Measurements from ENCODE around the gene TMSB10. TPM values are rescaled to one million over a fixed set of nuclear protein-coding genes. Genes with fewer than 3 reads are reported as not detected.
"Not testable (repeated sequence)": the region's sequence is repeated elsewhere in the genome, so short reads cannot be mapped to it uniquely, and the experiment has no call there.

TMSB10 gene
- polyA plus RNA-seq, 5 donors: 1,992 to 2,792 (median 2,595) TPM

DNA sequence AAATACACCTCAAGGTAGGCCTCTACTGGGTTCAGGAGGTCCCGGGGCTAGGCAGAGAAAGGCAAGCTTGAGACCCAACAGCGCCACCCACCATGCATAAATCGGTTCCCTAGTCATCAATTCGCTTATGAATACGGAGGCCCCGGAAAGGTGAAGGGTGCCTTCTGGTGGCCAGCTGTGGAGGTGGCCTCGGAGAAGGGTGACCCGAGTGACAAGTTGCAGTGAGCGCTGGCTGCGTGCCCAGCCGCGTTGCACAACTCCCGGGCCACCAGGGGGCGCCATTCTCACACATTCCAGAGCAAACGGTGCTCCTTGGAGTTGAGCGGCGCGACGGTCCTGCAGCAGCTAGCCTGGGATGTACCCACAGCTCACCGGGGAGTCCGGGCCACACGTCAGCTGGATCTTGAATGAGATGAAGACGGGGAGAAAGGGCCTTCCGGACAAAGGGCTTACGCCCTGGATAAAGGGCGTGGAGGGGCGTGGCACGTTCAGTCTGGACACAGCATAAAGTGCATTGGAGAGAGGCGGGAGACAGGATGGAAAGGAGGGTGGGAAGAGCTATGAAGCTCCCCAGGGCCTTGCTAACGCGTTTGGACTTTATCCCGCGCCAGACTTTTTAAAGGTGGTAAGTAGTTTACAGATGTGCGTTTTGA is 20.4 kb downstream of the TMSB10 start:
- peak; percentile 87 to 88 for DNase-seq

DNA sequence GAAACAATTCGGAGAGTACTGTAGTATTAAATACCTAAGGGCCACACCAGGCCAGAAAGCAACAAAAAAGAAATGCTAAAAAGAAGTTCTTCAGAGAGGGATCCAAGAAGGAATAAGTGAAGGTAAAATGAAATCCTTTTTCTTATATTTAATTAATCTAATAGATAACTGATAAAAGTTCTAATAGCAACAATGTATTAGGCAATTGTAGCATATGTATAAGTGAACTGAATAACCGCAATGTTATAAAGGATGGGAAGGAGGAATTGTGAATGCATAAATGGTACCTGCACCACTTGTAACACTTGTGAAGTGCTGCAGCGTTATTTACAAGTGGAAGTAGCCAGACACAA is 21.8 kb downstream of the TMSB10 start:
- no peak for DNase-seq

GRCh38 chr2:84931384-84931821 is 25.9 kb downstream of the TMSB10 start:
- no peak for DNase-seq

GRCh38 chr2:84938194-84938879 is 32.9 kb downstream of the TMSB10 start:
- no peak for DNase-seq

DNA sequence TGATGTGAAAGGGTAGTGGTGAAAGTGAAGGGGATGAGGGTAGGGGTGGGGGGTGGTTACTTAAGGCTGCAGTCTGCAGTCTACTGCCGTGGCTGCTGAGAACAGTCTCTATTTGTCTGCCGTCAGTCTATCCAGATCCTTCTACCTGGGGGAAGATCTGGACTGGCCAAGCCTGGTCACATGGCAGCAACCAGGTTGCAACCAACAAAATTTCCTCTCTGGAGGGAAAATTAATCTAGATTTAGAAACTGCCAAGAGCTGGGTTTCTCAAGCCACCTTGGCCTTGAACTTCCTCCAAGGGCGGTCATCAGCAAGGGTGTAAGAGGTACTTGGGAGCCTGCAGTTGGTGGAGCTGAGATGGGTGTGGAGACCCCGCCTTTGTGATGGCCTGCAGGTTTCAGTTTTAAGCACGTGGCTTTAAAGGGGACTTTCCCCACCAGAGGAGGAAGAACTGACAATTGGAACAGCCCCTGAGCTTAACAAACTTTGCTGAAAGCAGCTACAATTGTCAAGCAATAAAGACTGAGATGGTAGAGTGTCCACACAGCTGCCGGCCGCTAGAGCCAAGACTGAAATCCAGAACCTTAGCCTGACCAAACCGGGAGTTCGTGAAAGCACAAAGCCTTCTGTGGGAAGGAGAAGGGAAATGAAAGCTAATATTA is 34.1 kb downstream of the TMSB10 start:
- DNase-seq: no peak

DNA sequence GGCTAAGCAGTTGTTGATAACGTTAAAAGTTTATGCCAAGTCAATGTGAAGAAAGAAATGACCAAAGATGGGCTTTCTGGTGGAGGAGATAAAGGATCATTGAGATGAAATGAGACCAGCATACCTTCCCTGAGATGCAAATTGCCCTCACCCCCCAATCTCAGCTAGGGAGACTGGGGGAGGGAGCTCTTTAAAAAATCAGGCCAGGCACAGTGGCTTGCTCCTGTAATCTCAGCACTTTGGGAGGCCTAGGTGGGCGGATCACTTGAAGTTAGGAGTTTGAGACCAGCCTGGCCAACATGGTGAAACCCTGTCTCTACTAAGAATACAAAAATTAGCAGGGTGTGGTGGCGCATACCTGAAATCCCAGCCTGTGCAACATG is 34.6 kb downstream of the TMSB10 start:
- DNase-seq: no peak

GRCh38 chr2:84940831-84941412 is 35.5 kb downstream of the TMSB10 start:
- DNase-seq: no peak

DNA sequence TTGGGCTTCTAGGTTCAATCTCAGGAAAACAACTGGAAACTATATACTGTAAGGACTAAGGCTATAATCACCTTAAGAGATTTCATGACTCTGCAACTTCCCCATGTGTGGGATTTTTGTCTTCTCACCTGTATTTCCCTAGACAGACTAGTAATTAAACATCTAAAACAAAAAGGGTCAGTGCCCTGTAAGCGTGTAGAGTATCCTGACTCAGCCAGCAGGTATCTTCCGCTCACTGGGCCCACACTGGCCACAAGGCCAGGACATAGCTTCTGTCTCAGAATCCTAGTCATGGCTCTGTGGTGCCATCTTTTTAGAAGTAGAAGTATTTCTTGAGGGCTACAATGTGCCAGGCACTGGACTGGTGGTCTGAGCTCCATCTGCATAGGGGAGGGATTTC is 36.7 kb downstream of the TMSB10 start:
- no peak for DNase-seq

DNA sequence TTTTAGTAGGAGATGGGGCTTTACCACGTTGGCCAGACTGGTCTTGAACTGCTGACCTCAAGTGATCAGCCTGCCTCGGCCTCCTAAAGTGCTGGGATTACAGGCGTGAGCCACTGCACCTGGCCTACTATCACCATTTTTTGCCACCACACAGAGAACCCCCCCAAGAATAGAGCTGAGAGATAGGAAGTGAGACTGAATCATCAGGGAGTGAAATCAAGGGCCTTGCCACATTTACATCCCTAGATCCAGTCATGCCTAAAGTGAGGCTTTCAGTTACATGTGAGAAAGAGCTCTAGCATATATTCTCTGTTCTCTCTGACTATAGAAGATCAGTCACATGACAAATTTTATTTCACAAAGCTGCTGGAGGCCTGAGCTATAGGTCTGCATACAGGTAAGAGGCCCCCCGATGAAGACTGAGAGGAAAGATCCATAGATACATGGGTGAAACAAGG is 37.5 kb downstream of the TMSB10 start:
- no peak for DNase-seq

DNA sequence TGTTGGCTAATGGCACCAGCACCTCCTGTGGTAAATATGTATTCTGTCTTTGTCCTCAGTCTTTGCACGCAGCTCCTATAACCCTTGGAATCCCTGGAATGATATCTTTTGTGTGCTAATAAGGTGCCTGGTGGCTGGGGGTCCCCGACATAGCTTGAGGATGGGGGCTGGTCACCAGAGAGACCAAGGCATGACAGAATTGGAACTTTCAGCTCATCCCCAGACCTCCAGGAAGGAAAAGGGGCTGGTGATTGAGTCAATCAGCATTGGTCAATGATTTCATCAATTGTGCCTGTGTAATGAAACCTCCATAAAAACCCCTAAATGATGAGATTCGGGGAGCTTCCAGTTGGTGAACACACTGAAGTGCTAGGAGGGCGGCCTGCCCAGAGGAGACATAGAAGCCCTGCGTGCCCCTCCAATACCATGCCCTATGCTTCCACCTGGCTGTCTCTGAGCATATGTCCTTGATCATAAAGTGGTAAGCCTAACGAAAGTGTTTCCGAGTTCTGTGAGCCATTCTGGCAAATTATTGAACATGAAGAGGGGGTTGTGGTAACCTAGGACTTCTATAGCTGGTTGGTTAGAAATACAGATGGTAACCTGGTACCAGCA is 38.9 kb downstream of the TMSB10 start:
- DNase-seq: no peak

DNA sequence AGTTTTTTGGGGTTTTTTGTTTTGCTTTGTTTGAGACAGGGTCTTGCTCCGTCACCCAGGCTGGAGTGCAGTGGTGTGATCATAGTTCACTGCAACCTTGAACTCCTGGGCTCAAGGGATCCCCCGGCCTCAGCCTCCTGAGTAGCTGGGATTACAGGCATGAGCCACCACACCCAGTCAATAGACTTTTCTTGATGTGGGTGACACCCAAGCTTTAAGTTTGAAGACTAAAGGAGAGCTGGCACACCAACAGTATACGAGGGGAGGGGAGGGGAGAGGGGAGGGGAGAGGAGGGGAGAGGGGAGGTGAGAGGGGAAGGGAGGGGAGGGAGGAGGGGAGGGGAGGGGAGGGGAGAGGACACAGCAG is 40.4 kb downstream of the TMSB10 start:
- not testable (repeated sequence) for DNase-seq

GRCh38 chr2:84946204-84947009 is 41.0 kb downstream of the TMSB10 start:
- DNase-seq: no peak

DNA sequence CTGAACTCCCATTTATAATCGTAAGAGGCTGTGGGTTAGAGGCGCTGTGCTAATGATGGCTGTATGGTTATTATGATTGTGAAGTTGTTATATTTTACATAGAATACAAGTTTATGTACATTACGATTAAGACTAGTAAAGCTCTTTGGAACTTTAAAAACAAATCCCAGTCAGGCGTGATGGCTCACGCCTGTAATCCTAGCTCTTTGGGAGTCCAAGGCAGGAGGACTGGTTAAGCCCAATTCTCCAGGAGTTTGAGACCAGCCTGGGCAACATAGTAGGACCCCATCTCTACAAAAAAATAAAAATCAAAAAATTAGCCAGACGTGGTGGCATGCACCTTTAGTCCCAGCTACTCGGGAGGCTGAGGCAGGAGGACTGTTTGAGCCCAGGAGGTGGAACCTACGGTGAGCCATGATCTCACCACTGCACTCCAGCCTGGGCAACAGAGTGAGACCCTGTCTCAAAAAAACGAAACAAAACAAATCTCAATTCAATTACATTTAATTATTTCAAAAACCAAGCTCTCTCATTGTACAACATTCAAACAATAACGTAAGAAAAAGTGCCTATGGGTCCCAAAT is 41.6 kb downstream of the TMSB10 start:
- DNase-seq: no peak

DNA sequence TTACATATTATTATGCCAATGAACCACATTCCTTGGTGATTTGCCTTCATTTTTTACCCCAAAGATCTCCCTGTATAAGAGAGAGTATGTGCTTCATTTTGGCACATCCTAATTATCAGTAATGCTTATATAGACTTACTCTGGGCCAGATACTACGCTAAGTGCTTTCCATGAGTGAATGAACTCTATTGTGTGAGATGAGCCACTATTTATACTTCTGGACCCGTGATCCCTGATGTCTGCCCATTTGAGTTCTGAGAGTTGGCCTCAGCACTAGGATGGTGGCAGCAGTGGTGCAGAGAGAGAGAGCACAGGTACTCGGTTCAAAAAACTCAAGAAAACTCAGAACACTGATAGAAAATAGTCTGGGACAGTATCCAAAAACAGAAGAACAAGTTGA is 48.1 kb downstream of the TMSB10 start:
- no peak for DNase-seq

DNA sequence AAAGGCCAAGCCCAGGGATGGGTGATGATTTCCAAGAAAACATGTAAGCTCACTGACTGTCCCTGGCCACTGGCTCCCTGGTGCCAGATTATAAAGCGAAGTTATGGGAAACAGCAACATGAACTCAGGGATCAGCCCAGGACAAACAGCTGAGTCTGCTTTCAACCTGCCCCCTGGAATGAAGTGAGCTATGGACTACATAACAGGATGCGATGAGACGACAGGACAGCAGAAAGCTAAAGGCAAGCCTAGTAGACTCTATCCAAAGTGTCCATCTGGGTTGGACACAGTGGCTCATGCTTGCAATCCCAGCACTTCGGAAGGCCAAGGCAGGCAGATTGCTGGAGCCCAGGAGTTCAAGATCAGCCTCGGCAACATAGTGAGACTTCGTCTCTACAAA is 48.9 kb downstream of the TMSB10 start:
- no peak for DNase-seq

Other genes with a start within 250 kb of the TMSB10 start
- gene TRABD2A, start 24.6 kb upstream of the TMSB10 start, polyA plus RNA-seq (ENCODE audit: insufficient read depth in 1 of 5, insufficient read length in 5 of 5, low replicate concordance in 1 of 5): 10 to 100 TPM; 14.0 to 24.7 (median 22.5) TPM
- gene KCMF1, start 65.5 kb downstream of the TMSB10 start, polyA plus RNA-seq (ENCODE audit: insufficient read depth in 1 of 5, insufficient read length in 5 of 5, low replicate concordance in 1 of 5): 10 to 100 TPM; 39.8 to 53.7 (median 49.3) TPM
- gene TCF7L1, start 227.7 kb downstream of the TMSB10 start, polyA plus RNA-seq (ENCODE audit: insufficient read depth in 1 of 5, insufficient read length in 5 of 5, low replicate concordance in 1 of 5): 10 to 100 TPM; 48.0 to 72.8 (median 62.1) TPM

All from right lung (tissue), 5 donors.